ENCODE results near the gene CRLF1. TPM values are rescaled to one million over a fixed set of nuclear protein-coding genes. Genes with fewer than 3 reads are reported as not detected.

CRLF1 gene
- polyA plus RNA-seq, 3 donors: 2.6 to 5.8 (median 4.7) TPM

- DNase-seq (ENCODE audit: extremely low read depth in 1 of 11, low read depth in 9 of 11, low spot score in 4 of 11): no peak
These were observed 33.2 kb upstream of the CRLF1 start for GRCh38 chr19:18639706-18640243.

DNA sequence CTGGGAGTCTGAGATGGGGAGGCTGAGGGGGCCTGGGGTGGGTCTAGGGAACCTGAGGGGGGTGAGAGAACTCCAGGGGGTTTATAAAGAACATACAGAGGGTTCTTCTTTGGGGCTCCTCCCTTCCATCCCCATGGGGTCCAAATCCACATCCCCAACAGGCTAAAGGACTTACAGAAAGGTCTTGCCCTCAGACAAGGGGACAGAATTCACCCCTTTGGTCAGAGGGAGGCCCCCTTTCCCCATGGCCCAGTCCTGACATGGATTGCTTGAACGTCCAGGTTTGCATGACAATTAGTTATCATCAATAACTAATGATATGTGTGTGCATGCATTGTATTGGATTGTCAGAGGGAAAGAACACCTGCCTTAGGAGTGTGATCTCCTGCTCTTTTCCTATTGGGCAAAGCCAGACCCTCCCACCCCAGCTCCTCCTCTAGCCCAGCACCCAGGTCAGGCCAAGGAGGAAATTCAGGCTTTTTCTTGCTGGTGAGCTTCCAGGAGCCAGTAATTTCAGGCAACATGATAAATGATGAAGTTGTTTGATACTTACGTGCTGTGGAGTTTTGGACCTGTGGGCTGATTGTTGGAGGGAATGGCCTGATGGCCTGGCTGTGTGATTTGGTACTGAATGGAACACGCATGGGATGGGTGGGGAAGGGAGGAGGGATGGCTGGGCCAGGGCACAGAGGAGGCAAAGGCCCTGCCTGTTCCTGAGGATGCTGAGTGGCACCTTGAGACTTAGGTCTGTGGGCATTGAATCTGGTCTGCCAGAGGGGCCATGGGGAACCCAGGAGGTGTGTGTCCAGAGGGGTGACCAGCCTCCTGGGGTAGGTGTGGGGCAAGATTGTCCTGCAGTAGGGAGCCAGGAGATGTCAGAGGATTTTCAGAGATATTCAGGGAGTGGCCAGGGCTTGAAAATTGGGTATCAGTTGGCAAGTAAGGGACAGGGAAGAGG, 31.4 kb upstream of the CRLF1 start:
- DNase-seq (ENCODE audit: extremely low read depth in 1 of 11, low read depth in 9 of 11, low spot score in 4 of 11): no peak

GRCh38 chr19:18636969-18637629, 30.5 kb upstream of the CRLF1 start, which contains the start of gene KLHL26:
Gene KLHL26, plus strand, starts transcription at chr19:18637028. Its CDS starts 27 bp downstream, at chr19:18637055.
- DNase-seq (ENCODE audit: extremely low read depth in 1 of 11, low read depth in 9 of 11, low spot score in 4 of 11): no peak

DNA sequence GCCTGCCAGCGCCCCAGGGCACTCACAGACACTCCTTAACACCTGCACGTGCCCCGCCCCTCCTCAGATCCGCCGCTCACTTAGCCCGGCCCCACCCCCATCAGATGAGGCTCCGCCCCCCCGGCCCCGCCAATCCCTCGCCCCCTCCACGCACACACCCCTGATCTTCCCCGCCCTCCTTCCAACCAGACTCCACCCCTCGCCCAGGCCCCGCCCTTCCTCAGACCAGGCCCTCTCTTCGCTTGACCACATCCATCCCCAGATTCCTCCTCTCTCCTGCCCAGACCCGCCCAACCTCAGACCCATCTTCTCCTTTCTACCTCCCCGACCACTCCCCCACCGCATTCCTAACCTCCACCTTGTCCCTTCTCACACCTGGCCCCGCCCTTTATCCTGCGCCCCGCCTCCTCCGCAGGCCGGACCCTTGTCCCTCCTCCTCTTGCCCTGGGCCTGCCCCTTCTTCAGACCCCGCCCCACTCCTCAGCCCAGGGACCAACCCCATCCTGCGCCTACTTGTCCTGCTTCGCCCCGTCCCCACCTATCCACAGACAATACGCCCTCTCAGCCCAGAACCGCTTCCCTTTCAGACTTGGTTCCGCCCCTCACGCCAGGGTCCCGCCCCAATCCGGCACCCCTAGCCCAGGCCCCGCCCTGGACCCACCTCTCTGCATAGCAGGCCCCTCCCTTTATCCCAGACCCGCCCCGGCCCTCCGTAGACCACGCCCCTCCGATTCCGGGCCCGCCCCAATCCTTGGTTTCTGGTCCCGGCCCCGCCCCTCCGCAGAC, 29.8 kb upstream of the CRLF1 start:
- DNase-seq (ENCODE audit: extremely low read depth in 1 of 11, low read depth in 9 of 11, low spot score in 4 of 11): peak; percentile 71 to 92 (median 84)

- no peak for DNase-seq (ENCODE audit: extremely low read depth in 1 of 11, low read depth in 9 of 11, low spot score in 4 of 11)
These were observed 29.2 kb upstream of the CRLF1 start for GRCh38 chr19:18635831-18636182.

DNA sequence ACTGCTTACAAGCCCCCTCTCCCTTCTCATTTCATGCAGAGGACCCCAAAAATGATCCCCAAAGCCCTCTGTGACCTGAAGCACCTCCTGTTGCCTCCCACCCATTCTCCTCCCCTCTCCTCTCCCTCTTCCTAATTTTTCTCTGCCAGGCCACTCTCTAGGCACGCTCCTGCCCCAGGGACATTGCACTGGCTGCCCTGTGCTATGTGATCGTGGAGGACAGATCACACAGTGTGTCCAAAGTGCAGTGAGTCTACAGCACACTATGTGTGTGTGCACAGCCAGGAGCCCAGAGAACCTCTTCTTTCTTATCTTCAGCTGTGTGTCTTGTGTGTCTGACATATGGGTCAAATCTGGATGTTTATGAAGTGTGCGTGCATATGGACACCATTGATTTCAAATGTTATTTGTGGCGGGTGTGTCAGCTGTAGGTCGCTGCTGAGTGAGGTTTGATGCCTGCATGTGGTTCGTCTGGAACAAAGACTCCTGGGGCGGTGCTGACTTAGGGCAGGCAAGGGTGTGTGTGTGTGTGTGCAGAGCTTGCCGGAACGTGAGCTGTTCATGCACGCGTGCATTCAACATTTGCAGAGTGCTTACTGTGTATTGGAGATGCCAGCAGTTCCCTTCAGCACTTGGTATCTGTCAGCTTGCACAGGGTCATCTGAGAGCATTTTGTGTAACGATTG, 28.2 kb upstream of the CRLF1 start:
- DNase-seq (ENCODE audit: extremely low read depth in 1 of 11, low read depth in 9 of 11, low spot score in 4 of 11): no peak

GRCh38 chr19:18633321-18633720, 26.7 kb upstream of the CRLF1 start:
- DNase-seq (ENCODE audit: extremely low read depth in 1 of 11, low read depth in 9 of 11, low spot score in 4 of 11): no peak

- DNase-seq (ENCODE audit: extremely low read depth in 1 of 11, low read depth in 9 of 11, low spot score in 4 of 11): no peak
These were observed 22.8 kb upstream of the CRLF1 start for GRCh38 chr19:18629166-18630088.

GRCh38 chr19:18626906-18627305, 20.3 kb upstream of the CRLF1 start:
- no peak for DNase-seq (ENCODE audit: extremely low read depth in 1 of 11, low read depth in 9 of 11, low spot score in 4 of 11)

DNA sequence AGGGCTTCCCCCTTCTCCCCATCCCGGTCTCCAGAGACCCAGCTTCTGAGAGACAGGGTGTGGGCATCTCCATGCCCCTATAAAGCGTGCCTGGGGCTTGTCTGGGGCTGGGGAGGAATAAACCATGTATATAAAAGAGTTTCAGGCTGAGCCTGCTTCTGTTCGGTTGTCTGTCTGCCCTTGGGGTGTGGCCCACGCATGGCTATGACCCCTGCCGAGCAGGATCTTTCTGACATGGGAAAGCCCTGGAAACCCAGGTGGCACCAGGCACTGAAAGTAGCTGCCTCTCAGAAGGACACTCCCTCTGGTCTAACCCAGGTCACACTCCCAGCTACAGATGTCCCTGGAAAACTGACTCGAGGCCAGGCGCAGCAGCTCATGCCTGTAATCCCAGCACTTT, 14.3 kb upstream of the CRLF1 start:
- DNase-seq (ENCODE audit: extremely low read depth in 1 of 11, low read depth in 9 of 11, low spot score in 4 of 11): no peak

- no peak for DNase-seq (ENCODE audit: extremely low read depth in 1 of 11, low read depth in 9 of 11, low spot score in 4 of 11)
These were observed 13.7 kb upstream of the CRLF1 start for GRCh38 chr19:18620311-18620710.

- no peak for DNase-seq (ENCODE audit: extremely low read depth in 1 of 11, low read depth in 9 of 11, low spot score in 4 of 11)
These were observed 11.6 kb upstream of the CRLF1 start for GRCh38 chr19:18618236-18618635.

- DNase-seq (ENCODE audit: extremely low read depth in 1 of 11, low read depth in 9 of 11, low spot score in 4 of 11): no peak
These were observed 11.0 kb upstream of the CRLF1 start for GRCh38 chr19:18617562-18617961.

GRCh38 chr19:18616023-18616422, 9.4 kb upstream of the CRLF1 start:
- DNase-seq (ENCODE audit: extremely low read depth in 1 of 11, low read depth in 9 of 11, low spot score in 4 of 11): no peak

DNA sequence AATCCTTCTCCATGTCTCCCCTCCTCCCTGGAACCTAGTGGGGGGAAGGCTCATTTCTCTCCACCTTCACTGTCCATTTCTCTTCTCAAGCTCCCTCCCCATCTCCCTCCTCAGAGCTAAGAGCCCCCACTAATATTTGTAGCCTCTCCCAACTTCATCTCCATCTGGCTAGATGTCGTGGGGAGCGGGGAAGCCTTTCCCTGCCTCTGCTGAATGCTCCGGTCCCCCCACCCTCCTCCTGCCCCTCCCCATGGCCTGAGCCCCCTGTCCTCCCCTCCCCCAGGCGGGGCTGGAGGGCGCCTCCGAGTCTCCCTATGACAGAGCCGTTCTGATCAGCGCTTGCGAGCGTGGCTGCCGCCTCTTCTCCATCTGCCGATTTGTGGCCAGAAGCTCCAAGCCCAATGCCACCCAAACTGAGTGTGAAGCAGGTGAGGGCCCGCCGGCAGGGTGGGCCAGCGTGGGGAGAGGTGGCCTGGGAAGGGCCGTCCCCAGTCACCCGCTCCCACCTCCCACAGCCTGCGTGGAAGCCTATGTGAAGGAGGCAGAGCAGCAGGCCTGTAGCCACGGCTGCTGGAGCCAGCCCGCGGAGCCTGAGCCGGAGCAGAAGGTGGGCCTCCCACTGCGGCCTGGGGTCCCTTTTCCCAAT, 7.1 kb upstream of the CRLF1 start:
- no peak for DNase-seq (ENCODE audit: extremely low read depth in 1 of 11, low read depth in 9 of 11, low spot score in 4 of 11)

- no peak for DNase-seq (ENCODE audit: extremely low read depth in 1 of 11, low read depth in 9 of 11, low spot score in 4 of 11)
These were observed 6.4 kb upstream of the CRLF1 start, which contains the start of gene TMEM59L for GRCh38 chr19:18612772-18613588. Gene TMEM59L, plus strand, starts transcription at chr19:18612870. Its CDS starts 89 bp downstream, at chr19:18612959.

All from renal cortex interstitium (tissue), 11 donors.